Neural cell (in vitro differentiated cells): ENCODE measurements around the gene GPC2. TPM values are rescaled to one million over a fixed set of nuclear protein-coding genes. Genes with fewer than 3 reads are reported as not detected.

Experiments
- H2AFZ ChIP-seq: fragments of 200-600, 300-800 bp; sonication (generic), shearing (Covaris generic); 2 replicates; pipeline ENCODE4 v1.6.0; 2014; ENCODE audit warnings: low read depth, mild to moderate bottlenecking, antibody characterized with exemption, low read length, moderate library complexity
- H3F3A ChIP-seq: fragments of 200-600 bp; shearing (Covaris generic); 2 replicates; pipeline ENCODE4 v1.6.1; 2016; ENCODE audit warnings: mild to moderate bottlenecking, moderate library complexity, mixed read lengths, antibody characterized with exemption, low read length; ENCODE audit not compliant: insufficient read depth, poor library complexity, severe bottlenecking
- H3K27ac ChIP-seq: fragments of 200-600, 300-800 bp; sonication (generic), shearing (Covaris generic); 2 replicates; pipeline ENCODE4 v1.5.1; 2014; ENCODE audit warnings: mild to moderate bottlenecking, low read length, moderate library complexity
- H3K27me3 ChIP-seq: fragments of 300-800, 200-600 bp; sonication (generic), shearing (Covaris generic); 2 replicates; pipeline ENCODE4 v1.6.0; 2014; ENCODE audit warnings: mild to moderate bottlenecking, low read depth, low read length, moderate library complexity; ENCODE audit not compliant: insufficient read depth
- H3K36me3 ChIP-seq: fragments of 300-800, 200-600 bp; sonication (generic), shearing (Covaris generic); 2 replicates; pipeline ENCODE4 v1.5.1; 2014; ENCODE audit warnings: mild to moderate bottlenecking, antibody characterized with exemption, low read length, moderate library complexity; ENCODE audit not compliant: insufficient read depth
- H3K4me2 ChIP-seq: fragments of 300-800, 200-600 bp; sonication (generic), shearing (Covaris generic); 2 replicates; pipeline ENCODE4 v1.6.0; 2014; ENCODE audit warnings: mild to moderate bottlenecking, low read length
- H3K4me3 ChIP-seq: fragments of 300-800, 200-600 bp; sonication (generic), shearing (Covaris generic); 2 replicates; pipeline ENCODE4 v1.5.1; 2014; ENCODE audit warnings: mild to moderate bottlenecking, low read length, moderate library complexity
- H3K79me2 ChIP-seq: fragments of 200-600 bp; shearing (Covaris generic); replicated peaks from 2 replicates; pipeline ENCODE4 v1.6.0; 2014; ENCODE audit warnings: mild to moderate bottlenecking, low read length, moderate library complexity; ENCODE audit not compliant: insufficient read depth
- H3K9ac ChIP-seq: fragments of 300-800, 200-600 bp; sonication (generic), shearing (Covaris generic); 2 replicates; pipeline ENCODE4 v1.6.1; 2016; ENCODE audit warnings: mild to moderate bottlenecking, low read length, mixed read lengths
- H3K9me2 ChIP-seq: fragments of 200-600 bp; shearing (Covaris generic); 2 replicates; pipeline ENCODE4 v1.6.1; 2016; ENCODE audit warnings: mild to moderate bottlenecking, low read length, mixed read lengths; ENCODE audit not compliant: insufficient read depth
- H3K9me3 ChIP-seq: fragments of 200-600, 300-800 bp; sonication (generic), shearing (Covaris generic); 2 replicates; pipeline ENCODE4 v1.6.1; 2016; ENCODE audit warnings: mild to moderate bottlenecking, mixed run types, low read length, moderate library complexity, mixed read lengths
- H4K20me1 ChIP-seq: fragments of 200-600 bp; shearing (Covaris generic); 2 replicates; pipeline ENCODE4 v1.6.1; 2016; ENCODE audit warnings: mild to moderate bottlenecking, mixed run types; ENCODE audit not compliant: insufficient read depth
- EP300 ChIP-seq: fragments of 450-650 bp; conservative IDR thresholded peaks from 2 replicates; pipeline ENCODE4 v1.6.1; 2014; ENCODE audit warnings: antibody characterized with exemption, mild to moderate bottlenecking, moderate library complexity; ENCODE audit not compliant: poor library complexity, severe bottlenecking
- EZH2 ChIP-seq: fragments of 200-600, 300-800 bp; shearing (Covaris generic), sonication (generic); IDR thresholded peaks from 2 replicates; pipeline ENCODE4 v1.6.1; 2014; ENCODE audit warnings: antibody characterized with exemption, low read length, borderline replicate concordance, mild to moderate bottlenecking; ENCODE audit not compliant: insufficient read depth, poor library complexity, severe bottlenecking
- MXI1 ChIP-seq: fragments of 450-650 bp; conservative IDR thresholded peaks from 2 replicates; pipeline ENCODE4 v1.6.1; 2014; ENCODE audit warnings: antibody characterized with exemption, mild to moderate bottlenecking; ENCODE audit not compliant: poor library complexity, severe bottlenecking
- POLR2AphosphoS5 ChIP-seq: IDR thresholded peaks from 2 replicates; pipeline ENCODE4 v1.6.1; 2012
- RAD21 ChIP-seq: fragments of 450-650 bp; conservative IDR thresholded peaks from 2 replicates; pipeline ENCODE4 v1.6.1; 2014; ENCODE audit warnings: antibody characterized with exemption, mild to moderate bottlenecking, moderate library complexity
- REST ChIP-seq: IDR thresholded peaks from 2 replicates; pipeline ENCODE4 v1.6.1; 2012; ENCODE audit warnings: borderline replicate concordance
- SMC3 ChIP-seq: fragments of 450-650 bp; conservative IDR thresholded peaks from 2 replicates; pipeline ENCODE4 v1.6.1; 2014; ENCODE audit warnings: antibody characterized with exemption, mild to moderate bottlenecking, moderate library complexity; ENCODE audit not compliant: poor library complexity
- TAF1 ChIP-seq: IDR thresholded peaks from 2 replicates; pipeline ENCODE4 v1.6.1; 2012; ENCODE audit warnings: low read depth
- polyA plus RNA-seq: library from polyadenylated mRNA; depleted of rRNA; stranded (reverse); fragments of >200 nt; gene quantifications from 2 replicates; pipeline ENCODE4 v1.2.3, GENCODE V29; 2014
- TF ChIP-seq, protein P1 (sequence below): fragments of 450-650 bp; IDR thresholded peaks from 2 replicates; pipeline ENCODE4 v1.5.1; 2014; ENCODE audit warnings: antibody characterized with exemption, mild to moderate bottlenecking, moderate library complexity; ENCODE audit not compliant: poor library complexity, severe bottlenecking

Gene GPC2
- polyA plus RNA-seq, 1 donor from 2014 or later, result 506 TPM

- Histone ChIP-seq H3K9me2 (no peaks in the 10 kb centered on the region), H4K20me1 (no peaks in the 10 kb centered on the region), H3F3A (no peaks in the 10 kb centered on the region), H3K4me3 (peak overlapping the region; percentile 89), H3K9ac (peak overlapping the region; percentile 78), H3K36me3 (no peaks in the 10 kb centered on the region), H2AFZ (no peak overlapping the region), H3K27ac (no peak overlapping the region), H3K79me2 (no peaks in the 10 kb centered on the region), H3K4me2 (no peak overlapping the region), H3K27me3 (no peaks in the 10 kb centered on the region), H3K9me3 (no peaks in the 10 kb centered on the region)
- TF ChIP-seq TAF1 (no peak), RAD21 (no peak), MXI1 (no peak), SMC3 (no peak), EP300 (no peak), REST (no peak), EZH2 (no peak), POLR2AphosphoS5 (no peak)
- TF ChIP-seq, protein P1, sequence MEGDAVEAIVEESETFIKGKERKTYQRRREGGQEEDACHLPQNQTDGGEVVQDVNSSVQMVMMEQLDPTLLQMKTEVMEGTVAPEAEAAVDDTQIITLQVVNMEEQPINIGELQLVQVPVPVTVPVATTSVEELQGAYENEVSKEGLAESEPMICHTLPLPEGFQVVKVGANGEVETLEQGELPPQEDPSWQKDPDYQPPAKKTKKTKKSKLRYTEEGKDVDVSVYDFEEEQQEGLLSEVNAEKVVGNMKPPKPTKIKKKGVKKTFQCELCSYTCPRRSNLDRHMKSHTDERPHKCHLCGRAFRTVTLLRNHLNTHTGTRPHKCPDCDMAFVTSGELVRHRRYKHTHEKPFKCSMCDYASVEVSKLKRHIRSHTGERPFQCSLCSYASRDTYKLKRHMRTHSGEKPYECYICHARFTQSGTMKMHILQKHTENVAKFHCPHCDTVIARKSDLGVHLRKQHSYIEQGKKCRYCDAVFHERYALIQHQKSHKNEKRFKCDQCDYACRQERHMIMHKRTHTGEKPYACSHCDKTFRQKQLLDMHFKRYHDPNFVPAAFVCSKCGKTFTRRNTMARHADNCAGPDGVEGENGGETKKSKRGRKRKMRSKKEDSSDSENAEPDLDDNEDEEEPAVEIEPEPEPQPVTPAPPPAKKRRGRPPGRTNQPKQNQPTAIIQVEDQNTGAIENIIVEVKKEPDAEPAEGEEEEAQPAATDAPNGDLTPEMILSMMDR, result no peak
Observed at GRCh38 chr7:100157069-100157333, 20.2 kb downstream of the GPC2 start.

GRCh38 chr7:100156331-100157068 is 20.7 kb downstream of the GPC2 start:
- Histone ChIP-seq H3K36me3 (no peaks in the 10 kb centered on the region), H3K27ac (no peak overlapping the region), H4K20me1 (no peaks in the 10 kb centered on the region), H3K9ac (no peak overlapping the region), H3K27me3 (no peaks in the 10 kb centered on the region), H3K4me2 (no peak overlapping the region), H2AFZ (no peak overlapping the region), H3K4me3 (peak overlapping the region; percentile 89), H3K9me3 (no peaks in the 10 kb centered on the region), H3K79me2 (no peaks in the 10 kb centered on the region), H3K9me2 (no peaks in the 10 kb centered on the region), H3F3A (no peaks in the 10 kb centered on the region)
- TF ChIP-seq EP300, result no peak
- TF ChIP-seq RAD21, result no peak
- no peak for TF ChIP-seq TAF1
- no peak for TF ChIP-seq POLR2AphosphoS5
- TF ChIP-seq, protein P1, result no peak
- TF ChIP-seq SMC3, result no peak
- no peak for TF ChIP-seq MXI1
- TF ChIP-seq EZH2, result no peak
- TF ChIP-seq REST, result no peak
